K562 (cell line): ENCODE measurements around the gene NTSR2.

ENCODE experiments used
- CBX8 ChIP-seq: fragments of 200-600 bp; sonication (generic); IDR thresholded peaks from 2 replicates; pipeline ENCODE4 v1.6.1; 2012; ENCODE audit warnings: borderline replicate concordance, mixed run types, low read depth, mild to moderate bottlenecking, moderate library complexity, mixed read lengths, low read length, control low read depth, inconsistent platforms; ENCODE audit not compliant: poor library complexity, severe bottlenecking; ENCODE audit errors: extremely low read depth
- CEBPB ChIP-seq: fragments of 450-650 bp; IDR thresholded peaks from 2 replicates; pipeline ENCODE4 v1.6.1; 2016; ENCODE audit warnings: missing genetic modification characterization, missing compliant biosample characterization
- POLR2AphosphoS5 ChIP-seq: IDR thresholded peaks from 2 replicates; pipeline ENCODE4 v1.6.1; 2011; ENCODE audit warnings: mild to moderate bottlenecking, low read depth, low read length, moderate library complexity; ENCODE audit not compliant: control insufficient read depth, insufficient read depth
- ZNF778 ChIP-seq: fragments of 450-650 bp; formaldehyde crosslinking; IDR thresholded peaks from 2 replicates; pipeline ENCODE4 v1.4.0; 2020; ENCODE audit warnings: mild to moderate bottlenecking, moderate library complexity
- TF ChIP-seq, protein P1 (sequence below): sonication (generic); formaldehyde crosslinking; IDR thresholded peaks from 2 replicates; pipeline ENCODE4 v1.8.1; 2023; ENCODE audit warnings: mild to moderate bottlenecking, missing genetic modification reagents, moderate library complexity

DNA sequence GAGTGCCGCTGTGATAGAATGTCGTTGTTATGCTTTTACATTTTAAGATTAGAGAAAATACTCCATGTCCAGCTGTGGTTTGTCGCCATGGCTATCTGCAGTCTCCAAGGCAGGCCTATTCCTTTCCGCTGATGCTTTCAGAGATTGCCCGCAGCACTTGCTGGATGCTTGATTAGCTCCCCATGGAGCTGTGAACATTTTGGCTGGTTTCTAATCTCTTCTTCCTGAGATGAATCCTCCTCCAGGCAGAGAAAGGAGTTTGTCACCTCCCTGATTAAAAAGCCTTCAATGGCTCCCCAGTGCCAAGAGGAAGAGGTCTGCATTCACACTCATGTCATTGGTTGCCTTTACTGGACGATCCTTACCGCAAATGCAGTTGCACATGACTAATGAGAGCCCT lies 43.8 kb upstream of the NTSR2 start:
- TF ChIP-seq ZNF778 (no peak), CEBPB (tag) (no peak), POLR2AphosphoS5 (no peak), CBX8 (no peak)
- TF ChIP-seq, protein P1, sequence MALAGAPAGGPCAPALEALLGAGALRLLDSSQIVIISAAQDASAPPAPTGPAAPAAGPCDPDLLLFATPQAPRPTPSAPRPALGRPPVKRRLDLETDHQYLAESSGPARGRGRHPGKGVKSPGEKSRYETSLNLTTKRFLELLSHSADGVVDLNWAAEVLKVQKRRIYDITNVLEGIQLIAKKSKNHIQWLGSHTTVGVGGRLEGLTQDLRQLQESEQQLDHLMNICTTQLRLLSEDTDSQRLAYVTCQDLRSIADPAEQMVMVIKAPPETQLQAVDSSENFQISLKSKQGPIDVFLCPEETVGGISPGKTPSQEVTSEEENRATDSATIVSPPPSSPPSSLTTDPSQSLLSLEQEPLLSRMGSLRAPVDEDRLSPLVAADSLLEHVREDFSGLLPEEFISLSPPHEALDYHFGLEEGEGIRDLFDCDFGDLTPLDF: no peak
